HL-60/S4 treated with retinoic acid at 250 ng/mL for 4 days and 3 days (cell line): ENCODE data around the gene DDX27.

Experiments
- in situ Hi-C: fragments of 300-500 bp; cut with MboI; formaldehyde crosslinking; loops from 2 replicates; pipeline ENCODE4 v1.7.0; 2022; ENCODE audit warnings: low sequenced_read_pairs

Gene DDX27

DNA sequence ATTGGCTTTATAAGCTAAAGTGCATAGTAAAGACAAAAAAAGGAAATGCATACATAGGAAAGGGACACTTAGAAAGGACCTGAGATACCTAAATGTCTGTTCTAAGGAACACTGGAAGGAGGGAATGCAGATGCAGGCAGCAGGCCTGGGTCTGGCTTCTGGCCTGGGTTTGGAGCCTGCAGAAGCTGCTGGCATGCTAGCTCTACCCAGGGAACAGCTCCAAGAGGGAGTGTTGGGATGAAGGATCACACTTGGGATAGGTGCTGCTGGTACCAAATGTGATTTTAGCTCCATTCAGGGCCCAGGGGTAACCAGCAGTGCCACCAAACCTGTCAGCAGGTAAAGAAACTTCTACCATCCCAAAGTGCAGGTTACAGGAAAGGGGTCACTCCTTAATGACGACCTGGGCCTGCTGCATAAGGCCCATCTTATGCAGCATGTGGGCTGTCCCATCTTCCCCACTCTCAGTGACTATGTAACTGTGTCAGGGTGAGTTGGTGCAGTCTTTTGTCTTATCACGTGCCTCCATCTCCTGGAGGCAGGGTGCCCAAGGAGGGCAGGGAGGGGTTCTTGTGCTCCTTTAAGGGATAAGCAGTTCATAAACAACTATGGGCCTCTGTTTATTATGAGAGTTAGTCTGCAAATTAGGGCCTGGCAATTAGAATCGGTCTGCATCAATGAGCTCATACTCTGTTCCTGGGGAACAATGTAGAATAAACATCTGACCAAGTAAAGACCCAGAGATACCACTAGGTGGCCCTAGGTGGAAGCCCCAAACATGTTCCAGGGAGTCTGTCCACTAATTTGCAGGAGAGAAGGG lies 26.9 kb downstream of the DDX27 start:
- in situ Hi-C loops = no loop called here

DNA sequence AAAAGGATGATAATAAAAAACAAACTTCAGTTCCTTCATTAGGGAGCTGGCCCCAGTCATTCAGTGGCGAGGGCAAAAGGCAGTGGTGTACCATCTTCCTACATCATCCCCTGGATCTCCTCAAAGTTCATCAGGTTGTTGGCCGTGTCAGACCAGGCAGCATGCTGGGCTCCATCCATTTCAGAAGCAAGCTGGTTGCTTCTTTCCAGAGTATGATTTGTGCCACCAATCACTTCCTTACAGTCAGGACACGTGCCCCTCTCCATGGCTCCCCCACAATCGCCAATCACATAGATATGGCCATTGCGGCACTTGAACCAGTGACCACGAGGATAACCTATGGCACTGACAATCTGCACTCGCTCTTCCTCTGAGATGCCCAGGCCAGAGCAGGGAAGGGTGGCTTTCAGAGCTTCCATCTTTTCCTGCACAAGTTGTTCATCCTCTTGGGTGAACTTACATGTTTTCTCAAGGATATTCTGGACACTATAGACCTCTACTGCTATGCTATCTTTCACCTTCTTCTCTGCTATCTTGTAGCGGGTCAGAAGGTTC lies 28.0 kb downstream of the DDX27 start:
- in situ Hi-C loops = no loop called here

DNA sequence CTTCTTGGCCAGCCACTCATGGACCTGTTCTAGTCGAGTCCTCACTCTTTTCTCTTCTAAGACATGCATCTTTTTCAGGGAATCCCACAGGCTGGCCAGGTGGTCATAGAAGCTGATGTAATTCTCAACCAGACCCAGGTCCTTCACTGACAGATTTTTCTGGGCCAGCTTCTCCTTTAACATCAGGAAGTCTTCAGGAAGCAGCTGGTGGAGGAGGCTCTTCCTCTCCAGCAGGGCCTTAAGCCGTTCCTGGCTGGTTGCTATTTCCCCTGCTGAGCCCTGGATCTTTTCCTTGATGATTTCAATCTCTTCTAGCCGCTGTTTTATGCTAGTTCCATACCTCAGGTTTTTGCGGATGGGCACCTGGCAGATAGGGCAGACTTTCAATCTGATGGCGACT lies 28.6 kb downstream of the DDX27 start:
- in situ Hi-C loops = no loop called here

DNA sequence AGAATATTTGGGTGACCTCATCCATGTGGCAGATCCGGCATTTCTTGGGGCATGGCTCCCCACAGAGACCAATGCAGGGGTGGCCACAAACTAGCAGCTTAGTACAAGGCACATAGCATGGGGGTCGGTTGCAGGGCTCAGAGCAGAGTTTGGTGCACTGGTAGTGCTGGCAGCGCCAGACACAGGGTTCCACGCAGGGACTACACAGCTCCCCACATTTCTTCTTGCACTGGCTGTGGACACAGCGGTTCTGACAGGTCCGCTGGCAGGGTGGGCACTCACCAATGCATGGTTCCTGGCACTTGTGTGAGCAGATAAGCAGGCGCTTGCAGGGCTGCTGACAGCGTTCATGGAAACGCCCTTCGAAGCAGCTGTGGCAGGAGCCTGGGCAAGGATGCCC lies 29.1 kb downstream of the DDX27 start:
- in situ Hi-C loops = no loop called here

DNA sequence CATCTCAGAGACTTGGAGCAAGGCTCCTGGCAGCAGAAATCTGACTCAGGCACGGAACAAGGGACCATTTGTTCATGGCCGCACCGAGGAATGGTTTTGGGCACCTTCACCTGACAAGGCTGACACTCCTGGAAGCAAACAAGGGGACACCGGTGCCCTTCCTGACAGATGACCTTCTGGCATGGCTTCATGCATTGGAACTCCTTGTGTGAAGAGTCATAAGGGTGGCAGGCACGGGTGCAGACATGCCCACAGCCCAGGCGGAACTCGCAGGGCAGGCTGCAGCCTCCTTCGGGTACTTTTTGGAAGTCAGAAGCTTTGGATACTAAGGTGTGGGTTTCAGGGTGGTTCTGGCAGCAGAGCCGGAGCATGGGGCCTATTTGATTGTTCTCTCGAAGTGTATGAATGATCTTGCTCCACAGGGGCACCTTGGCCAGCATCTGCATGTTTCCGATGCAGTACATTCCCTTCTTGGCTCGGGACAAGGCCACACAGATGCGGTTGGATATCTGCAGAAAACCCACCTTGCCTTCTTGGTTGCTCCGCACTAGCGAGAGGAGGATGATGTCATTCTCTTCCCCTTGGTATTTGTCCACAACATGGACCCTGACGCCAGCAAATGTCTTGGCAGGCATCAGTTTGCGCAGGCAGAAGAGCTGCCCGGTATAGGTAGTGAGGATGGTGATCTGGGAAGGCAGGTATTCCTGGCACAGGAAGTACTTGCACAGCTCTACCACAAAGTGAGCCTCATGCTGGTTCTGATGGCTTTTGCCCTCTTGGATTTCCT lies 29.9 kb downstream of the DDX27 start:
- in situ Hi-C loops = no loop called here

DNA sequence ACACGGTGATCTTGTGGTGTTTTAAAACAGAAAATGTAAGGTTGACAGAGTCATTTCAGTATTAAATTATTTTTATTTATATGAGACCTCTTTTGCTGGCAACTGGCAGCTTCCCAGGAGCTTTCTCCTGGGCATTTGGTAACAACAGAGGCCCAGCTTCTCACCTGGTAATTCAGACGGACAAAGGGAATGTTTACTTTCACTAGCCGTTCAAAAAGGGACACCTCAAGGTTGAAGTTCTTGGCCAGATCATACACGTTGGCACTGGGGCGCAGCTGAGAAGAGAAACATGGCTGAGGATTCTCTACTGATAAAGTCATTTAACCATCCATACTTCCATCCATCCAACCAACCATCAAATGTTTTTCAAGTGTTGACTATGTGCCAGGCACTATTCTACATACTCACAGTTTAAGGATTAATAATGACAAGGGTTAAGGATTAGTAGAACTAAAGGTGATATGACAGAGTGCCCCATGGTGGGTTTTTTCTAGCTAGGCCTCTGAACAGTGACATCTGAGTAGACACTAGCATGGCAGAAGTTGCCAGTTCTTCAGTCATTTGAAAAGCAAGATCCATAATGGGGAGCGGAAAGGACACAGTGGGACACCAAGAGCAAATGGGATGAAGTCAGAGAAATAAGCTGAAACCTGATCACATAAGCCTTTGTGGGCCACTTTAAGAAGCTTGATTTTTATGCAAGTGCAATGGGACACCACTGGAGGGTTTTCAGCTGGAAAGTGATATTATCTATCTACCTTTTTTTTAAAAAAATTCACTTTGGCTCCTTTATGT lies 33.5 kb downstream of the DDX27 start:
- in situ Hi-C loops = no loop called here

DNA sequence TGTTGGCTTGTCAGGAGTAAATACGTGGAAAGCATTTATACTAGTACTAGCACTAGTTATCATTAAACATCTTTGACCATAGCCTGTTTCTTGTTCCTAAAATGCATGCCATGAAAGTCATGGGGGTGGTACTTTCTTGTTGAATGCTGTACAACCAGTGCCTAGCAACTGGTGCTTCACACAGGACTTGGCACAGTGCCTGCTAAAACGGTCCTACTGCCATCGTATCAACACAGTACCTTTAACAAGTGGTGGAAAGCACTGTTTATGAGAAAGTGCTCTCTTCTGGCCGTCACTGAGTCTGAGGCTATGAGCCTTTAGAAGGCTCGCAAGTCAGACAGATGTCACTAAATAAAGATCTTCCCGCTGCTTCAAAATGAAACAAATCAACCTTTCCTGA lies 37.0 kb downstream of the DDX27 start:
- in situ Hi-C loops = no loop called here

DNA sequence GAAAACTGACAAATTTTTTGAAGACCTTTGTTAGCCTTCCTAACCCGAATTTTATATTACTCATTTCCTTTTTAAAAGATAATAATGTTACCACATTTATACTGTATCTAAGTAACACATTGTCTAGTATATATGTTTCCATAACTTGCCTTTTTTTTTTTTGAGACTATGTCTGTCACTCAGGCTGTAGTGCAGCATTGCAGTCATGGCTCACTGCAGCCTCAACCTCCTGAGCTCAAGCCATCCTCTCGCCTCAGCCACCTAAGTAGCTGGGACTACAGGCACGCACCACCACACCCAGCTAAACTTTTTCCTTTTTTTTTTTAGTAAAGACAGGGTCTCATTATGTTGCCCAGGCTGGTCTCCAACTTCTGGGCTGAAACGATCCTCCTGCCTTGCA lies 40.1 kb downstream of the DDX27 start:
- in situ Hi-C loops = no loop called here

DNA sequence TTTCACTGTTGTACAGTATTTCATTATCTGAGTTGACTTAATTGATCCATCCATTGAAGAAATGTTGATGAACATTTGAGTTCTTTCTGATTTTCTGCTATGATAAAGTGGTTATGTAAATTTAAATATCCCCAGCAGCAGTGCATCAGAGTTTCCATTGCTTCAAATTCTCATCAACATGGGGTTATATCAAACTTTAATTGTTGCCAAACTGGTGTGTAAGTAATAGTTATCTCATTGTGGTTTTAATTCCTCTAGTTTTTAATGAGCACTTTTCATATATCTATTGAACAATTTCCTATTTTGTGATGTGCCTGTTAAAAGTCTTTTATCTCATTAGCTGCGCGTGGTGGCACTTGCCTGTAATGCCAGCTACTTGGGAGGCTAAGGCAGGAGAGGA lies 40.6 kb downstream of the DDX27 start:
- in situ Hi-C loops = no loop called here

DNA sequence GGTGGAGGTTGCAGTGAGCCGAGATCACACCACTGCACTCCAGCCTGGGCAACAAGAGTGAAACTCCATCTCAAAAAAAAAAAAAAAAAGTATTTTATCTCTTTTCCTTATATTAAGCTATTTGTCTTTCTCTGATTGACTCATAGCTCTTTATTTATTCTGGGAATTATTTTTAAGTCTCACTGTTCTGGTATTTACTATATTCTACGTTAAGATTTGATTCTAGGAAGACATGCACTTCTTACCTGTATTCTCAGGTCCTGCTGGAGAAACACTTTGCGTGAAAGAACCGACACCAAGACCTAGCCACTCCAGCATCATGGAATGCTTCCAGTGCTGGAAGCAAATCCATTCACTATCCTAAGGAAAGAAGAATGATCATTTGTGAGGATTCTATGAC lies 41.0 kb downstream of the DDX27 start:
- in situ Hi-C loops = no loop called here

DNA sequence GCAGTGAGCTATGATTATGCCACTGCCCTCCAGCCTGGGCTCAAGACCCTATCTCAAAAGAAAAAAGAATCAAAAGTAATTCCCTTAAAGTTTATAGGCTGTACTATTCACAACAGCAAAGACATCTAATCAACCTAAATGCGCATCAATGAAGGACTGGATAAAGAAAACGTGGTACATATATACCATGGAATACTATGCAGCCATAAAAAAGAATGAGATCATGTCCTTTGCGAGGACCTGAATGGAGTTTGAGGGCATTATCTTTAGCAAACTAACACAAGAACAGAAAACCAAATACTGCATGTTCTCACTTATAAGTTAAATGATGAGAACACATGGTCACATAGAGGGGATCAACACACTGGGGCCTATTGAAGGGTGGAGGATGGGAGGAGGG lies 42.0 kb downstream of the DDX27 start:
- in situ Hi-C loops = no loop called here

DNA sequence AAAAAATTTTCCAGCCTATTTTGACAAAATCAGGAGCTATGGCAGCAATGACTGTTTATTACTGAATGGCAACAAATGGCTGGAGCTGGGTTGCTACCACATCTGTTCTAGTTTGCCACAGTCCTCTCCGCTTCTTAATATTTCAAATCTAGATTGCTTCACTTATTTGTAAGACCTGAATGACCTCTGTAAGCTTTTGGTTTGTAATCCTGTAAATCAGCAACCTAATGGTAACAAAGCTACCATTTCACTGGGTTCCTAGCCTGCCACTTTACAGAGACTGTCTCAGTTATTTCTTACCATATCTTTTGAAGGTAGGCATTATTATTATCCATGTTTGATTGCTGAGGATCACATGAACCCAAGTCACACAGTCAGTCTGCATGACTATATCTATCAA lies 43.2 kb downstream of the DDX27 start:
- in situ Hi-C loops = no loop called here

DNA sequence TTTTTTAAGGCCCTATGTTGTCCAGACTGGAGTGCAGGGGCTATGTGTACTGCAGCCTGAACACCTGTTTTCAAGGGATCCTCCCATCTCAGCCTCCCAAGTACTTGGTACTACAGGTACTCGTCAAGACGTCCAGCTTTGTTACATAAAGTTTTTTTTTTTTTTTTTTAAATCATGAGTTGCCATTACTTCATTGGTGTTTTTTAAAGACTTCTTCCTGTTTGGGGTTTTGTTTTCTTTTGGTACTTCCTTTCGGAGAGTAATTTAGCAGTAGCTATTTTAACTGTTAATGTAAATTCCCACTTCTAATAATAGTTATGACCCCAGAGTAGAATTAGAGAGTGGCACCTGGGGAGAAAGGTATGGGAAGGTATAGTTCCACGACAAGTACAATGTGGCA lies 48.1 kb downstream of the DDX27 start:
- in situ Hi-C loops = no loop called here

DNA sequence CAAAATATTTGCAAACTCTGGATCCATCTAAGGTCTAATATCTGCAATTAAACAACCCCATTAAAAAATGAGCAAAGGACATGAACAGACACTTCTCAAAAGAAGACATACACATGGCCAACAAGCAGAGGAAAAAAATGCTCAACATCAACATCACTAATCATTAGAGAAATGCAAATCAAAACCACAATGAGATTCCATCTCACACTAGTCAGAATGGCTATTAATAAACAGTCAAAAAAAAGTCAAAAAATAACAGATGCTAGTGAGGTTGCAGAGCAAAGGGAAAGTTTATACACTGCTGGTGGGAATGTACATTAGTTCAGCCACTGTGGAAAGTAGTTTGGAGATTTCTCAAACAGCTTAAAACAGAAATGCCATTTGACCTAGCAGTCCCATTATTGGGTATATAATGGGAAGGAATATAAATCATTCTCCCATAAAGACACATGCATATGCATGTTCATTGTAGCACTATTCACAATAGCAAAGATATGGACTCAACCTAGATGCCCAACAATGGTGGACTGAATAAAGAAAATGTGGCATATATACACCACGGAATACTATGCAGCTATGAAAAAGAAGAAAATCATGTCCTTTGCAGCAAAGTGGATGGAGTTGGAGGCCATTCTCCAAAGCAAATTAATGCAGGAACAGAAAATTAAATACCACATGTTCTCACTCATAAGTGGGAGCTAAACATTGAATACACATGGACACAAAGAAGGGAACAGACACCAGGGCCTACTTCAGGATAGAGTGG lies 49.6 kb downstream of the DDX27 start:
- in situ Hi-C loops = no loop called here

DNA sequence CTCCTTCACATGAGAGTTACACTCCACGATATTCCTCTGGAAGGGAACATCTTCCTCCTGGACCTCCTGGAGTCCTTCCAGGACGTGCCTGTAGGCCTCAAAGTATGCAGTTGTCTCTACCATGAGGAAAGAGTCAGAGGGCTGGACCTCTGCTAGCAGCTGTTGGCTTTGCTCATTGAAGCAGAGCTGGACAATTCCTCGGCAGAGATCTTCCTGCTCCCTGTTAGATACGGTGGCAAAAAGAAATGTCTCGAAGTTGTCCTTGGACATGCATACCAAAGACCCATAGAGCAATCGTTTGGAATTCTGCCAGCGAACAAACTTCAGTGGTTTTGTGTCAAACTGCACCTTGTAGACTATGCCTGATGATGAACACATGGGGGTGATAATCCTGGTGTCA lies 51.0 kb downstream of the DDX27 start:
- in situ Hi-C loops = no loop called here

DNA sequence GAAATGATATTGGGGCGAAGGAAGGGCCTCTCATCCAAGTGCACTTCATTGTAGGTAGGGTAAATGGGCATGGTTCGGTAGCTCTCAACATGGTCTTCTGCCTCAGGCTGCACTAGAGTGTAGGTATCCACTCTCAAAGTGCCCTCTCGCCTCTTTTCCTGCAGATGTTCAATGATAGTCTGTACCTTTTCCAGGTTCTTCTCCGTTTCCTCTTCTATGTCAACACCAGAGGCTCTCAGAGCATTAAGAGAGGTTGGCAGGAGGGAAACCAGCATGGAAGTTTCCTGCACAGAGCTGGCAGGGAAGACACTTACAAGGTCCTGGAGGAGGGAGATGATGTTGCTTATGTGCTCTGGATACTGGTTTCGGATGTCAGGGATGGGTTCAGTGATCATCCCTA lies 51.5 kb downstream of the DDX27 start:
- in situ Hi-C loops = no loop called here

DNA sequence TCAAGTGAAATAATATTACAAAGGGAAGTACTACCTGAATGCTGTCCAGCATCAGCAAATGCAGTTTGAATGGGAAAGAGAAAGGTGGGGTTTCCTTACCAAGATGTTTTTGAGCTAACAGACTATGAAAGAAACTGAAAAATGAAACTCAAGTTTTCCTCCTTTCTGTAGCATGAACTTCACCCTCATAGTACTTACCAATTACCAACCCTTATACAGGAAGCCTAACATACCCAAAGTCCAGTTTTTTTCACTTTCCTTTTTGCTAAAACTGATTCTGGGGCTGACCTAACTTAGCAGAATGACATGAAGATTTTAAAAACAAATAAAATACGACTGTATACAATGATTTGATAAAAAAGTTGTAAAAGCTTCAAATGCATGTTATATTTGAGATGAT lies 53.4 kb downstream of the DDX27 start:
- in situ Hi-C loops = no loop called here

DNA sequence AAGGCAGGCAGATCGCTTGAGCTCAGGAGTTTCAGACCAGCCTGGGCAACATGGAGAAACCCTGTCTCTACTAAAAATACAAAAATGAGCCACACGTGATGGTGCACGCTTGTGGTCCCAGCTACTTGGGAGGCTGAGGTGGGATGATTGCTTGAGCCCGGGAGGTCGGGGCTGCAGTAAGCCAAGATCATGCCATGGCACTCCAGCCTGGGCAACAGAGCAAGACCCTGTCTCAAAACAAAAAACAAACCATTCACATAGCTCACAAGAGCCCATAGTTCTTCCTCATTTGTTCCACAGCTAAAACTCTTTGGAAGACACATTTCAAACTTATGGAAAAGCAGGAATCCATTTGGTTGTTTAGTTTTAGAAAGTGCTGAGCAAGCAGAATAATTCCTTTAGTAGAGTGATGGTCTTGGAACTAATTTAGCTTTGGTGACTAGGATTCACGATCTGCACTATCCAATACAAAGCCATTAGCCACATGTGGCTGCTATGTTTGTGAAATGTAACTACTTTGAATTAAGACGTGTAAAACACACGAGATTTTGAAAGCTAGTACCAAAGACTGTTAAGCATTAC lies 54.6 kb downstream of the DDX27 start:
- in situ Hi-C loops = no loop called here

DNA sequence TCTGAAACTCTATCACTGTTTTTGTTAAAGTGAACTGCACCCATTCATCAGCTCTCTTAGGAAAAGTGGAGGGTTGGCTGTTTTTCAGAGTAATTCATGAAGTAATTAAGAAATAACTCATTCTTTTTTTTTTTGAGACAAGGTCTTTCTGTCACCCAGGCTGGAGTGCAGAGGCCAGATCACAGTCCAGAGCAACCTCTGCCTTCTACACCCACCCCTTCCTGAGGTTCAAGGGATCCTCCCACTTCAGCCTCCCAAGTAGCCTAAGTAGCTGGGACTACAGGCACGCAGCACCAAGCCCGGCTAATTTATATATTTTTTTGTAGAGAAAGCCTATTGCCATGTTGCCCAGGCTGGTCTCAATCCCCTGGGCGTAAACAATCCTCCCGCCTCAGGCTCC lies 56.0 kb downstream of the DDX27 start:
- in situ Hi-C loops = no loop called here

DNA sequence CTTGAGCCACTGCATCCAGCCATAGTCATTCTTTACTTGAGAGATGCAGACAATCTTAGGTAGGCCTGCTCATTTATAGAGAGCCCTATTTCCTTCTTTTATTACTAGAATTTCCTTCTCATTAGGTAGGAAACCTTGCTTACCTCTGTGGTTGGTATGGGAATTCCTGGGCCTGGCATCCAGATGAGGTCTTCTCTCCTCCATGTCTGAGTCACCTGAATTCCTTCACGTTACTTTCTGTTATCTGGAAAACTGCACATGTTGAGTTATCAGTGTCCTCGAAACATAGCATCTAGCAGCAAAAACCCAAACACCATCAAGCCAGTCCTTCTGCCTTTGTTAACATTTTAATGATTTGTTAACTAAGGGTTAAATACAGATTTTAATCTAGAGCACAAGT lies 56.4 kb downstream of the DDX27 start:
- in situ Hi-C loops = no loop called here
